Measurements from ENCODE around the gene HPGDS.

DNA sequence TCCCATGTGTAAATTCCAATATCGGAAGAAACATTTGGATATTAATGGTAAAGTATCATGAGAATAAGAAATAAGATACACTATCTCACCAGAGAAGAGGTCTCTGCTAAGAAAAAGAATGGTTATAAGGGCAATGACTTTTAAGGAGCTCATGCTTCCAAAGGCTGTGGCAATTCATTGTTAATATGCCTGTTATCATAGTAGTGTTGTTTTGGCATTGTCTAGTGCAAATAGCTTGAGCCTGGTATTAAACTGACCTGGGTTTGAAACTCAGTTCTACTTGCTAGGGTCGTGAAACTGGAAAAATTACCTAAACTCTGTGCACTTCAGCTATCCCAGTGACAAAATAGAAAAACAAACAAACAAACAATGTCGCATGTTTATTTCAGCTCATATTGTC is 8.8 kb downstream of the HPGDS start:
- TF ChIP-seq, protein P1, sequence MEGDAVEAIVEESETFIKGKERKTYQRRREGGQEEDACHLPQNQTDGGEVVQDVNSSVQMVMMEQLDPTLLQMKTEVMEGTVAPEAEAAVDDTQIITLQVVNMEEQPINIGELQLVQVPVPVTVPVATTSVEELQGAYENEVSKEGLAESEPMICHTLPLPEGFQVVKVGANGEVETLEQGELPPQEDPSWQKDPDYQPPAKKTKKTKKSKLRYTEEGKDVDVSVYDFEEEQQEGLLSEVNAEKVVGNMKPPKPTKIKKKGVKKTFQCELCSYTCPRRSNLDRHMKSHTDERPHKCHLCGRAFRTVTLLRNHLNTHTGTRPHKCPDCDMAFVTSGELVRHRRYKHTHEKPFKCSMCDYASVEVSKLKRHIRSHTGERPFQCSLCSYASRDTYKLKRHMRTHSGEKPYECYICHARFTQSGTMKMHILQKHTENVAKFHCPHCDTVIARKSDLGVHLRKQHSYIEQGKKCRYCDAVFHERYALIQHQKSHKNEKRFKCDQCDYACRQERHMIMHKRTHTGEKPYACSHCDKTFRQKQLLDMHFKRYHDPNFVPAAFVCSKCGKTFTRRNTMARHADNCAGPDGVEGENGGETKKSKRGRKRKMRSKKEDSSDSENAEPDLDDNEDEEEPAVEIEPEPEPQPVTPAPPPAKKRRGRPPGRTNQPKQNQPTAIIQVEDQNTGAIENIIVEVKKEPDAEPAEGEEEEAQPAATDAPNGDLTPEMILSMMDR (IDR thresholded peaks at IDR 0.05), result no peak
- TF ChIP-seq POLR2A (IDR thresholded peaks at IDR 0.05), result no peak
